ENCODE results near the gene MYMX.

DNA sequence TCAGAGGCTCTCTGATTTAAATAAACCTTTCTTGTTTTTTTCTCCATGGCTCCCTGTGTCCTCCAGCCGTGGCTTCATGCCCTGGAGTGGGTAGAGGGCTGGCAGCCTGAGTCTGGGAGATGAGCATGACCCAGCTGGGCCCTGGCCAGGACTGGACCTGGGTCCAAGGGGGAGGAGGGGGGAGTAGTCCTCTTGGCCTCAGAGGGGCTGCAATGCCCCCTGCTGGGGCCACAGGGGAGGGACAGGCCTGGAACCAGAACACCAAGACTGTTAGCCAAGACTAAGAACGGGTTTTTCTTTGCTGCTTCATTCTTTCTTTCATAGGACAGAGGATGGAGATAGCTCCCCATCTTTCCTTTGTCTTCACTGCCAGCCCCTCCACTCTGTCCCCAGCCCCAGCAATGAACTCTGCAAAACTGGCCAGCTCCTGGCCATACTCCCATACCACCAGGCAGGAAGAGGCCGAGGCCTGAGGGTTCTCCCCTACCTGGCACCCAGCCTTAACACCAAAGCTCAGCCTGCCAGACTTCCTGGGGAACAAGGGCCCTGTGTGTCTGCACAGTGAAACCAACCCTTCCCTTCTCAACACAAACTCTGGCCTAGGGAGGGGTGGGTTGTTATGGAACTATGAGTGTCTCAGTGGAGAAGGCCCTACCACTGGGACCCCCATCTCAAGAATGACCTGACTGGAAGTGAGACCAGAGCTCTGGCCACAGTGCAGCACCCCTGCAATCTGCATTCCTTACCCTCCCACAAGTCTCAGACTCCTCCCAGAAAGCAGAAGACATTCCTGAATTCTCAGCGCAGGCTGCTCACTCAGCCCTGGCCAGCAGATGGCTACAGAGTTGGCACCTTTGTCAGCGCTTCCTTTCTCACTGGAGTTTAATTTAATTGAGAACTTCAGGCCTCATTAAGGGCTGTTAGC is 17.6 kb downstream of the MYMX start:
- TF ChIP-seq POLR2A (IDR thresholded peaks at IDR 0.05; ENCODE audit: low read depth, low read length) (no peak), MAZ (IDR thresholded peaks at IDR 0.05; ENCODE audit: borderline replicate concordance, low read depth, low read length) (0 out of 2 replicates have a peak, but pooled peaks have one; percentile 59), MXI1 (IDR thresholded peaks at IDR 0.05; ENCODE audit: borderline replicate concordance, low read depth, low read length) (no peak)
- TF ChIP-seq, protein P1, sequence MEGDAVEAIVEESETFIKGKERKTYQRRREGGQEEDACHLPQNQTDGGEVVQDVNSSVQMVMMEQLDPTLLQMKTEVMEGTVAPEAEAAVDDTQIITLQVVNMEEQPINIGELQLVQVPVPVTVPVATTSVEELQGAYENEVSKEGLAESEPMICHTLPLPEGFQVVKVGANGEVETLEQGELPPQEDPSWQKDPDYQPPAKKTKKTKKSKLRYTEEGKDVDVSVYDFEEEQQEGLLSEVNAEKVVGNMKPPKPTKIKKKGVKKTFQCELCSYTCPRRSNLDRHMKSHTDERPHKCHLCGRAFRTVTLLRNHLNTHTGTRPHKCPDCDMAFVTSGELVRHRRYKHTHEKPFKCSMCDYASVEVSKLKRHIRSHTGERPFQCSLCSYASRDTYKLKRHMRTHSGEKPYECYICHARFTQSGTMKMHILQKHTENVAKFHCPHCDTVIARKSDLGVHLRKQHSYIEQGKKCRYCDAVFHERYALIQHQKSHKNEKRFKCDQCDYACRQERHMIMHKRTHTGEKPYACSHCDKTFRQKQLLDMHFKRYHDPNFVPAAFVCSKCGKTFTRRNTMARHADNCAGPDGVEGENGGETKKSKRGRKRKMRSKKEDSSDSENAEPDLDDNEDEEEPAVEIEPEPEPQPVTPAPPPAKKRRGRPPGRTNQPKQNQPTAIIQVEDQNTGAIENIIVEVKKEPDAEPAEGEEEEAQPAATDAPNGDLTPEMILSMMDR (conservative IDR thresholded peaks at IDR 0.05; ENCODE audit: low read depth, low read length) = peak; percentile 81

Measured in IMR-90 (cell line).